GM18526 (cell line): ENCODE data around the gene CCRL2.

Experiments
- POLR2A ChIP-seq: IDR thresholded peaks from 3 replicates; pipeline ENCODE4 v1.6.1; 2011; ENCODE audit not compliant: insufficient read length; ENCODE audit errors: extremely low read depth

Gene CCRL2

GRCh38 chr3:46440531-46441294, 33.7 kb downstream of the CCRL2 start:
- TF ChIP-seq POLR2A, result no peak

- no peak for TF ChIP-seq POLR2A
Measured at GRCh38 chr3:46442576-46443530, 35.8 kb downstream of the CCRL2 start.

- TF ChIP-seq POLR2A, result no peak
Measured at GRCh38 chr3:46447228-46447985, 40.3 kb downstream of the CCRL2 start.

GRCh38 chr3:46448721-46449120, 41.7 kb downstream of the CCRL2 start:
- no peak for TF ChIP-seq POLR2A

GRCh38 chr3:46449755-46450552, 42.9 kb downstream of the CCRL2 start:
- no peak for TF ChIP-seq POLR2A

GRCh38 chr3:46453526-46454208, 46.6 kb downstream of the CCRL2 start:
- TF ChIP-seq POLR2A, result no peak

GRCh38 chr3:46454209-46454595, 47.1 kb downstream of the CCRL2 start:
- TF ChIP-seq POLR2A, result no peak

- TF ChIP-seq POLR2A, result no peak
Measured at GRCh38 chr3:46454606-46455005, 47.5 kb downstream of the CCRL2 start.

GRCh38 chr3:46455231-46456115, 48.4 kb downstream of the CCRL2 start:
- TF ChIP-seq POLR2A, result no peak

- TF ChIP-seq POLR2A, result no peak
Measured at GRCh38 chr3:46456118-46456517, 49.1 kb downstream of the CCRL2 start.
